Suprapubic skin (tissue), 4 donors: ENCODE results near the gene PRMT5.

Experiments used
- CTCF ChIP-seq, 2 donors: fragments of 200-600 bp in 1 of 2; fragments of 450-650 bp in 1 of 2; sonication (generic) in 1 of 2; IDR thresholded peaks; one replicate each; pipeline ENCODE4 v1.5.1; 2016 to 2019; ENCODE audit warnings: antibody characterized with exemption in 2 of 2, mild to moderate bottlenecking in 1 of 2, moderate library complexity in 1 of 2
- POLR2A ChIP-seq, 2 donors: fragments of 450-650 bp; IDR thresholded peaks; one replicate each; pipeline ENCODE4 v1.6.1; 2017; ENCODE audit warnings: antibody characterized with exemption in 2 of 2, mild to moderate bottlenecking in 2 of 2, moderate library complexity in 2 of 2
- POLR2AphosphoS5 ChIP-seq, 3 donors: sonication (generic); formaldehyde crosslinking; IDR thresholded peaks; one replicate each; pipeline ENCODE4 v1.6.1; 2017; ENCODE audit warnings: antibody characterized with exemption in 3 of 3

- no peak for TF ChIP-seq CTCF (IDR thresholded peaks at IDR 0.05)
- peak in 1 of 2 donors; percentile 93 for TF ChIP-seq POLR2A (IDR thresholded peaks at IDR 0.05)
- peak; percentile 69 to 77 (median 73) for TF ChIP-seq POLR2AphosphoS5 (IDR thresholded peaks at IDR 0.05)
These were observed 10.2 kb downstream of the PRMT5 start, which contains the start of gene RBM23 for GRCh38 chr14:22918804-22919600.
